Measurements from ENCODE around the gene TBKBP1.
"Not testable (repeated sequence)": the region's sequence is repeated elsewhere in the genome, so short reads cannot be mapped to it uniquely, and the experiment has no call there.

Gene TBKBP1

DNA sequence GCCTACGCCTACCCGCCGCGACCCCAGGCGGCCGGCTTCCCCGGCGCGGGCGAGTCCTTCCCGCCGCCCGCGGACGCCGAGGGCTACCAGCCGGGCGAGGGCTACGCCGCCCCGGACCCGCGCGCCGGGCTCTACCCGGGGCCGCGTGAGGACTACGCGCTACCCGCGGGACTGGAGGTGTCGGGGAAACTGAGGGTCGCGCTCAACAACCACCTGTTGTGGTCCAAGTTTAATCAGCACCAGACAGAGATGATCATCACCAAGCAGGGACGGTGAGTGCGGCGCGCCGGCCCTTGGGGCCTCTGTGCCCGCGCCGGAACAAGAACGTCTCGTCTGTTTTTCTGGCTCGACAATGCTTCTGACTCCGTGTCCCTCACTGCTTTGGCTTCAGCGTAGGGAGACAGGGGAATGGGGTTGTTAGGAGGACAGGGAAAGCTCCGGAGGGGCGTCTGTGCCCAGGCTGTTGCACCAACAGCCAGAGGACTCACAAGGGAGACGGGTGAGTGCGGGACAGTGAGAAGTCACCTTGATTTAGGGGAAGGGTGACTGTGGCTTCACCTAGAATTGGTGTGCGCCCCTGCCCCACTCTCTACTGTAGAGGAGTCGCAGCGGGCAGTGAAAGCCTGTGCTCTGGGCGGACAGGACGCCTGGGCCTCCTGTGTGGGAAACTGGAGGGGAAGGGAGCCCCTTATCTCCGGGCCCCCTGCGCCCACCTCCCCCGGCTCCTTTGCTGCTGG lies 39.9 kb downstream of the TBKBP1 start:
- peak in 2 of 4 experiments; percentile 11 to 29 for DNase-seq

DNA sequence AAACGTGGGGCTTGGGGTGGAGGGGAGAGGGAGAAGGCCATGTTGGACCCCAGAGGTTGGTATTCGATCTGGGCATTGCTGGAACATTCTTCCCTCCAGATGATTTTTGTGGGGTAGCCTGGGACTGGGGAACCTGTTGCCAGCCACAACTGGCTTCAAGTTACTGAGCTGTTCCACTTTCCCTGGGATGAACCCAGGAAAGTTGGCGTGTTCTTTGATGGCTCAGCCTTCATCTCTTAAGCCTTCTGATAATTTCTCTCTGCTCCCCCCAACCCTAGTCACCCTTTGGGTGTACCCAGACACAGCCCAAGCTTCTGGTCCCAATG lies 41.1 kb downstream of the TBKBP1 start:
- DNase-seq: no peak

DNA sequence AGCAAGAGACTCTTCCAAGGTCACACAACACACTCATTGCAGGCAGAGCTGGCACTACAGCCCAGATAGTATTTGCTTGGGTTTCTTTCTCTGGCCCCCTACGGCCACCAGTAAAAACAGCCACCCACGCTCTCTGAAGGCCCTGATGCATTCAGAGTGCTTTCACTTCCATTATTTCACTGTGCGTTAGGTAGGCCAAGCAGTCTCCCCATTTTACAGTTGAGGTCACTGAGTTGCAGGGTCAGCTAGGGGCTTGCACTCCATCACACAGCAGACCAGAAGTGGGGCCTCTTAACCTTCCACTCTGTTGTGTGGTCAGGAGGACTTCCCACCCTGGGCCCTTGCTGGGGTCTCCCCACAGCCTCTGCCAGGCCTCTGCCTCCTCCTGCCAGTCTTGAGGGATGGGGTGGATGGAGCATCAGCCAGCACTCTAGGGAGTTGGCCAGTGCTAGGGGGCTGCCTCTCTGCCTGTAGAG lies 41.6 kb downstream of the TBKBP1 start:
- peak in 2 of 4 experiments; percentile 22 to 25 for DNase-seq

DNA sequence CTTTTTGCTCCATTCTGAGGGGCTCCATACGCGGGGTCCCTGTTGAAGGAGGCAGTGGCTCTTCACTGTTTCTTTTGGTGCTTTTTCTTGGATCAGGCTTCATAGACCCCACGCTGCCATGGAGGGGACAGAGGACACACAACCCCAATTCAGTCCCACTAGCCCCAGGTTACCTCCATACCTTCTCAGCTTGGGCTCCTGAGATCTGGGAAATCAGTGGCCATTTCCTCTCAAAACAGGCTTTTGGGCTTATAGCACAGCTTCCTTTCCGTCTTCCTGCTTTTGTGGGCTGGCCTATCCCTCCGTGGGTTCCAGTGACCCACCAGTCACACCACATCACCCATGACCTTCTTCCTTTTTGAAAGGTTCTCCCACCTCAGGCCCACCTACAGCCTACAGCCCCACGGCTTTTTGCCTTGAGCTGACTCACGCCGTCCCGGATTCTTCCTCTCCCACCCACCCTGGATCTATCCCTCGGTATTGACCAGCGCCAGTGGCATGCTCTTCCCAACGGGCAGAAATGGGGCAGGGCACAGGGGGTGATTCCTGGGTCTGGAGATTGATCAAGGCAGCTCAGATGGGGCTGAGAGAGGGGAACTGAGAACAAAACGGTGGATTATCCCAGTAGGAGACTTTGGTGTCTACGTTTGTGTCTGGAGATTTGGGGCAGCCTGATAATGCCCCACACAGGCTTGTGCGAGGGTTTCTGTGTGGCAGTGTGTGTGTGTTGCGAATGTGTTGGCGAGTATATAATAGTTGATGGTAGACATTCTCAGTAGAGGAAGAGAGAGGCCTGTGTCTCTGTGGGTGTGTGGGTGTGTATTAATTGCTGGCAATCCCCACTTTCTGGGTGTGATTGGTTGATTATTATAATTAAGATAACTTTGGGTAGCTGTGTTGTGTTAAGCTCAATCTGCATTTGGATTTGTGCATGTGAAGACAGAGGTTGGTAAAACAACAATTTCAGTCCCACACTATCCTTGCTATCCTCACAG lies 42.8 kb downstream of the TBKBP1 start:
- DNase-seq: no peak

DNA sequence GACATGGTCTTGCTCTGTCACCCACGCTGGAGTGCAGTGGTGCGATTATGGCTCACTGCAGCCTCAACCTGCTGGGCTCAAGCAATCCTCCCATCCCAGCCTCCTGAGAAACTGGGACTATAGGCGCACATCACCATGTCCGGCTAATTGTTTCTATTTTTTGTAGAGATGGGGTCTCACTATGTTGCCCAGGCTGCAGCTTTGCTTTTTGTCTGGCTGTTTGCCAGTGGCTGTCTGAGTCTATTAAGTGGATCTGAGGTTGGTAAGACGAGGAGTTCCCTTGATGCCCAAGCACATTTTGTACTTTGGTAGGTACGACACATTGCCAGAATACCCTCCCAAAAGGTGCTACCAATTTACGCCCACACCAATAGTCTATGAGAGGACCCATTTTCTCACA lies 44.2 kb downstream of the TBKBP1 start:
- no peak for DNase-seq

DNA sequence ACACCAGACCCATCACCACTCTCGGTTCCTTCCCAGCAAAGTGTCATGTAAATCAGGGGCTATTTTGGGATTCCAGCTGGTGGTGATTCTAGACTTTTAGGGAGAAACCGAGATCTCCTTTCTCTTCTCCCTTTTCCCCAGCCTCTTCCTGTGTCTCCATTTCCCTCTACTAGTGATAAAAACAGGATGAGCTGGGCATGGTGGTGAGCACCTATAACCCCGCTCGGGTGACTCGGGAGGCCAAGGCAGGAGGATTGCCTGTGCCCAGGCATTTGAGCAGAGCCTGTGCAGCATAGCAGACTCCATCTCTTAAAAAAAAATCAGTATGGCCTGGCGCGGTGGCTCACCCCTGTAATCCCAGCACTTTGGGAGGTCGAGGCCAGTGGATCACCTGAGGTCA lies 45.2 kb downstream of the TBKBP1 start:
- DNase-seq: no peak

DNA sequence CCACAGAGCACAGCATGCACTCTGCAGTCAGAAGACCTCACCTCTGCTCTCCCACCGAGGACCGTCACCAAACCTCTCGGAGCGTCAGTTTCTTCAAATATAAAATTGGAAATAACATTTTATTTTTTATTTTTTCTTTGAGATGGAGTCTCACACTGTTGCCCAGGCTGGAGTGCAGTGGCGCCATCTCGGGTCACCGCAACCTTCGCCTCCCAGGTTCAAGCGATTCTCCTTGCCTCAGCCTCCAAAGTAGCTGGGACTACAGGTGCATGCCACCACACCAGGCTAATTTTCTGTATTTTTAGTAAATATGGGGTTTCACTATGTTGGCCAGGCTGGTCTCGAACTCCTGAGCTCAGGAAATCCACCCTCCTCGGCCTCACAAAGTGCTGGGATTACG lies 46.0 kb downstream of the TBKBP1 start:
- DNase-seq: not testable (repeated sequence)

DNA sequence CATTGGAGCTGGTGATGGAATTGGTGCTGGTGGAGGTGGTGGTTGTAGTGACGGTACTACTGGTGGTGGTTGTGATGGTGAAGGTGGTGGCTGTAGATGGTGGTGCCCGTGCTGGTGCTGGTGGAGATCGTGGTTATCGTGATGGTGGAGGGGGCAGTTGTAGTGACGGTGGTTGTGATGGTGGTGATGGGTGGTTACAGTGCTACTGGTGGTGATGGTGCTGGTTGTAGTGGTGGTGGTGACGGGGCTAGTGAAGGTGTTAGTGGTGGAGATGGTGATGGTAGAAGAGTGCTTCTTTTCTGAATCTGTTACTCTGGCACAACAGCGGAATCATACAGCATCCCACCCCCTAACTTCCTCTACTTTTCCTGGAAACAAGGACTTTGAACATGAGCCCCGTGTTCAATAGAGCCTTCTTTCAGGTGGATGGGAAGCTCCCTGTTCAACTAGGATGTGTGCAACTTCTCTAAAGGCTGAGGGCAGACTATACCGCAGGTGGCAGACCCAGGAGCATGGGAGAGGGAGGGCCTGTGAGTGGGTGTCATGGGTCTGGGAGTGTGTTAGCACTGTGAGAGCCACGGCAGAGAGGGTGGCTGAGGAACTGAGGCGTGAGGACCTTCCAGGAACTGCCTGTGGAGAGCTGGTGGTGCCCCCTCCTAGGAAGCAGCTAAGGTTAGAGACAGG lies 47.3 kb downstream of the TBKBP1 start:
- DNase-seq: no peak

DNA sequence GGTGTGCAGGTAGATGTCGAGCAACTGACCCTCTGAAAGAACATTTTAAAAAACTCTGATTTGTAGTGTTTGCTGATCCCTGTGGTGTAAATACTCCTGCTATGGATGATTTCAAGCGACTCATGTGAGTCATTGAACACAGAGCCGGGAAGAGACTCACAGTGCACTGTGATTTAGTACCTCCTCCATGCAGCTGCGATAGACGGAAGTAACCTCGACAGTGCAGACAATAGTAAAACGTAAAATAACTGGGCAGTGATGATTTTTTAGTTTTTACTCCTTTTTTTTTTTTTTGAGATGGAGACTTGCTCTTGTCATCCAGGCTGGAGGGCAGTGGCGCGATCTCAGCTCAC lies 47.8 kb downstream of the TBKBP1 start:
- DNase-seq: no peak

DNA sequence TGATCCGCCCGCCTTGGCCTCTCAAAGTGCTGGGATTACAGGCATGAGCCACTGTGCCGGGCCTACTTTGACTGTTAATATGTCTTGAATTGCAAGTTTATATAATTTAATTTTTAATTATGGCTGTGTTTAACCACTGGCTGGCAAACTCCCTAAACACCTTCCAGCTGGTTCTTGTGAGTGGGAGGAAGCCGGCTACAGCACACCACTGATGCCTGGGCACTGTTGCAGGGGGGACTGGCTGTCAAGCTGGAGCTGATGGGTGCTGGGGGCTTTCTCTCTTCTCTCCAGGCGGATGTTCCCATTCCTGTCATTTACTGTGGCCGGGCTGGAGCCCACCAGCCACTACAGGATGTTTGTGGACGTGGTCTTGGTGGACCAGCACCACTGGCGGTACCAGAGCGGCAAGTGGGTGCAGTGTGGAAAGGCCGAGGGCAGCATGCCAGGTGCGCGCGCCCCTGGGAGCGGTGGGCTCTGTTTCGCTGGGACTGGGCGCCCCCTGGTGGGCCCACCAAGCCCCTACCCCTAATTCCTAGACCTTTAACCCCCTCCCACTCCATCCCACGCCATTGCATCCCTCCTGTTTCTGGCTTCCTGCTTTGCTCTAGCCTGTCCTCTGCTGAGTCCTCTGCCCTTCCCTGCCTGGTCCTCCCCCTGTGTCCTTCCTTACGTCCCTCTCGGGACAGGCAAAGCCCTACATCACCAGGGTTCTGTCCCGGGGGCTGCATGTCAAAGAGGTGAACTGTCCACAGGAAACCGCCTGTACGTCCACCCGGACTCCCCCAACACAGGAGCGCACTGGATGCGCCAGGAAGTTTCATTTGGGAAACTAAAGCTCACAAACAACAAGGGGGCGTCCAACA lies 48.6 kb downstream of the TBKBP1 start:
- peak in 1 of 4 experiments; percentile 38 for DNase-seq

DNA sequence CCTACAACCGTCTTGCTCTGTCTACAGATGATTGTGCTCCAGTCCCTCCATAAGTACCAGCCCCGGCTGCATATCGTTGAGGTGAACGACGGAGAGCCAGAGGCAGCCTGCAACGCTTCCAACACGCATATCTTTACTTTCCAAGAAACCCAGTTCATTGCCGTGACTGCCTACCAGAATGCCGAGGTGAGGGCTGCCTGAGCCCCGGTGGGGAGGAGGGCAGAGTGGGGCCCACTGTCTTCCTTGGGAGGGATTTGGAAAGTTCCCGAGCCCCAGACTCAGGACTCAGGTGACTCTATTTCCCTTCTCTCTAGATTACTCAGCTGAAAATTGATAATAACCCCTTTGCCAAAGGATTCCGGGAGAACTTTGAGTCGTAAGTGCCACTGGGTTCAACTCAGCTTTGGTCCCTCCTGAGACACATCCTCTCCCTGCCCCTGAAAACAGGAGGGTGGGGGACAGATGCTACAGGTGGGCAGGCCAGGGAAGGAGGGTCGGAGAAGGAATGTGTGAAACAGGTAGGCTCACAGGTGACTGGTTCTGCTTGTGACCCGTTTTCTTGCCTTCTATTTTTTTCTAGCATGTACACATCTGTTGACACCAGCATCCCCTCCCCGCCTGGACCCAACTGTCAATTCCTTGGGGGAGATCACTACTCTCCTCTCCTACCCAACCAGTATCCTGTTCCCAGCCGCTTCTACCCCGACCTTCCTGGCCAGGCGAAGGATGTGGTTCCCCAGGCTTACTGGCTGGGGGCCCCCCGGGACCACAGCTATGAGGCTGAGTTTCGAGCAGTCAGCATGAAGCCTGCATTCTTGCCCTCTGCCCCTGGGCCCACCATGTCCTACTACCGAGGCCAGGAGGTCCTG lies 50.4 kb downstream of the TBKBP1 start:
- DNase-seq: no peak

DNA sequence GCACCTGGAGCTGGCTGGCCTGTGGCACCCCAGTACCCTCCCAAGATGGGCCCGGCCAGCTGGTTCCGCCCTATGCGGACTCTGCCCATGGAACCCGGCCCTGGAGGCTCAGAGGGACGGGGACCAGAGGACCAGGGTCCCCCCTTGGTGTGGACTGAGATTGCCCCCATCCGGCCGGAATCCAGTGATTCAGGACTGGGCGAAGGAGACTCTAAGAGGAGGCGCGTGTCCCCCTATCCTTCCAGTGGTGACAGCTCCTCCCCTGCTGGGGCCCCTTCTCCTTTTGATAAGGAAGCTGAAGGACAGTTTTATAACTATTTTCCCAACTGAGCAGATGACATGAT lies 51.0 kb downstream of the TBKBP1 start:
- no peak for DNase-seq

DNA sequence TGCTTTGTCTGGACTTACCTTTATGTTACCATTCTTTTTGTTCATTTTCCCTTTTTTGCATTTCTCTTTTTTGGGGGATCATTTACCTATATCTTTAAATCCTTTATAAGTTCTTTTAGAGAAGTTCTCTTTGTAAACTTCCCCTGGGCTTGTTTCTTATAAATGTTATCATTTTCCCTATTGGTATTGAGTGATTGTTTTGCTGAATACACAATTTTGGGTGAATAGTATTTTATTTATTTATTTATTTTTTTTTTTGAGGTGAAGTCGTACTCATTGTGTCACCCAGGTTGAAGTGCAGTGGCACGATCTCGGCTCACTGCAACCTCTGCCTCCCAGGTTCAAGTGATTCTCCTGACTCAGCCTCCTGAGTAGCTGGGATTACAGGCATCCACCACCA lies 57.5 kb downstream of the TBKBP1 start:
- no peak for DNase-seq

DNA sequence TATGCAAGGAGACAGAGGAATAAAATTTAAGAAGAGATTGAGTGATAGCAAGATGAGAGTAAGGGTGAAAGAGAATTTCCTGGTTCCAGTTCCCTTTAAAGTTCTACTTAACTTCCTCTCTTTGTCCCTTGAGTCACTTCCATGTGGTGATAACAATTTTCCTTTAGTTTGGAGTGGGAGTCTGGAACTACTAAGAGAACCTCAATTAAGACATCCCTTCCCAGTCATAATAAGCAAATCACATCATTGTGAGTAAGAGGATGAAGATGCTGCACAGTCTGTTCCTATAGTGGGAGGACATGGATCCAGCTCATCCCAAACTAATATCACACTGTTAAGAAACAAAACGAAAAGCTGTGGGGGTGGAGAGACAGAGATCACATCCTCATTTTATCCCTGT lies 63.4 kb downstream of the TBKBP1 start:
- peak; percentile 27 to 85 (median 53) for DNase-seq

DNA sequence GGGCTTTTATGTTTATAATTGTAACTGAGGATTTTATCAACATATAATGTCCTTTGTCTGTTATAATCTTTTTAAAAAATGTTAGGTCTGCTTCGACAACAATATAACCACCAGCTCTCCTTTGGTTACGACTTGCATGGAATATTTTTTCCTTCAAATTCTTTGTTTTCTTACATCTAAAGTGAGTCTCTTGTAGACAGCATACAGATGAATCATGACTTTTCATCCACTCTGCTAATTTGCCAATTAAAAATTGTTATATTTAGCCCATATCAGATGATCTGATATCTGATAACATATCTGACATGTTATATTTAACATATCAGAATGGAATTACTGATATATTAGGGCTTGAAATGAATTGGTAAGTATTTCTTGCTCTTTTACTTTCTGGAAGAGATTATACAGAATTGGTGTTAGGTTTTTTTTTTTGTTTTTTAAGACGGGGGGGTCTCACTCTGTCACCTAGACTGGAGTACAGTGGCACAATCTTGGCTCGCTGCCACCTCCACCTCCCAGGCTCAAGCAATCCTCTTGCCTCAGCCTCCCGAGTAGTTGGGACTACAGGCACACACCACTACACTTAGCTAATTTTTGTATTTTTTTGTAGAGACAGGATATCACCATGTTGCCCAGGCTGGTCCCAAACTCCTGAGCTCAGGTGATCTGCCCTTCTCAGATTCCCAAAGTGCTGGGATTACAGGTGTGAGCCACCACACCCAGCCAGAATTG lies 66.6 kb downstream of the TBKBP1 start:
- no peak for DNase-seq

Data from suppressor macrophage (primary cell).